HCT116 (cell line): ENCODE results near the gene SEMA5B.

ENCODE experiments used
- CTCF ChIP-seq, 3 experiments: fragments of 200-600 bp in 1 of 3; sonication (generic) in 1 of 3; IDR thresholded peaks in 2 of 3; conservative IDR thresholded peaks in 1 of 3; 2 replicates each; pipeline ENCODE4 v1.5.1; 2012 to 2017; ENCODE audit warnings: low read depth in 2 of 3, low read length in 2 of 3, antibody characterized with exemption in 1 of 3, borderline replicate concordance in 1 of 3, control low read depth in 1 of 3, mild to moderate bottlenecking in 1 of 3, mixed read lengths in 1 of 3, mixed run types in 1 of 3, moderate library complexity in 1 of 3; ENCODE audit not compliant: insufficient read depth in 1 of 3
- EZH2 ChIP-seq: fragments of 200-600 bp; sonication (generic); IDR thresholded peaks from 2 replicates; pipeline ENCODE4 v1.6.1; 2017; ENCODE audit warnings: antibody characterized with exemption, mixed run types
- FOSL1 ChIP-seq: IDR thresholded peaks from 2 replicates; pipeline ENCODE4 v1.6.1; 2012; ENCODE audit warnings: low read depth
- MAX ChIP-seq: IDR thresholded peaks from 2 replicates; pipeline ENCODE4 v1.6.1; 2012
- POLR2A ChIP-seq: IDR thresholded peaks from 2 replicates; pipeline ENCODE4 v1.7.0; 2011; ENCODE audit warnings: borderline replicate concordance; ENCODE audit not compliant: insufficient read depth, insufficient read length; ENCODE audit errors: extremely low read depth
- POLR2AphosphoS5 ChIP-seq: IDR thresholded peaks from 2 replicates; pipeline ENCODE4 v1.6.1; 2011; ENCODE audit warnings: mild to moderate bottlenecking, low read depth, low read length, moderate library complexity
- SIN3A ChIP-seq: IDR thresholded peaks from 2 replicates; pipeline ENCODE4 v1.6.1; 2012; ENCODE audit warnings: low read depth
- SP1 ChIP-seq: IDR thresholded peaks from 2 replicates; pipeline ENCODE4 v1.6.1; 2012; ENCODE audit warnings: low read depth
- YY1 ChIP-seq: IDR thresholded peaks from 2 replicates; pipeline ENCODE4 v1.6.1; 2011; ENCODE audit warnings: low read length, low read depth, moderate library complexity, mild to moderate bottlenecking; ENCODE audit not compliant: insufficient replicate concordance; ENCODE audit errors: extremely low read depth
- ZBTB33 ChIP-seq: IDR thresholded peaks from 2 replicates; pipeline ENCODE4 v1.6.1; 2011; ENCODE audit warnings: mild to moderate bottlenecking, low read length, moderate library complexity; ENCODE audit not compliant: insufficient replicate concordance; ENCODE audit errors: extremely low read depth

- TF ChIP-seq SP1, result no peak
- TF ChIP-seq EZH2, result no peak
- no peak for TF ChIP-seq CTCF (IDR thresholded peaks at IDR 0.05 in 2 of 3, conservative IDR thresholded peaks at IDR 0.05 in 1 of 3; ENCODE audit: borderline replicate concordance in 1 of 3, insufficient read depth in 1 of 3, low read depth in 2 of 3, low read length in 2 of 3)
- TF ChIP-seq MAX, result no peak
- no peak for TF ChIP-seq SIN3A
- TF ChIP-seq POLR2AphosphoS5, result no peak
- TF ChIP-seq YY1, result no peak
- no peak for TF ChIP-seq POLR2A
- no peak for TF ChIP-seq FOSL1
- no peak for TF ChIP-seq ZBTB33
These were observed 35.5 kb upstream of the SEMA5B start for GRCh38 chr3:123063034-123063433.
